Lung (tissue), 12 donors: ENCODE measurements around the gene ABLIM2. TPM values are rescaled to one million over a fixed set of nuclear protein-coding genes. Genes with fewer than 3 reads are reported as not detected.

Source experiments
- ATAC-seq: fragments of 200-7000 bp; cut with Tn5 transposase; one replicate; pipeline ENCODE4 v1.9.1; 2020; ENCODE audit warnings: moderate number of reproducible peaks; ENCODE audit not compliant: insufficient read depth, low FRiP score
- DNase-seq, 3 donors: peaks; one replicate each; pipeline ENCODE4 v3.0.0-alpha.2; 2013 to 2017
- H3K27ac ChIP-seq, 2 donors: one replicate each; pipeline ENCODE4 v1.5.1; 2013; ENCODE audit warnings: mild to moderate bottlenecking in 2 of 2, moderate library complexity in 2 of 2, control low read depth in 1 of 2, inconsistent platforms in 1 of 2, low read depth in 1 of 2, low read length in 1 of 2
- H3K27me3 ChIP-seq, 3 donors: one replicate each; pipeline ENCODE4 v1.5.1; 2013; ENCODE audit warnings: low read length in 2 of 3; ENCODE audit not compliant: control insufficient read depth in 3 of 3, insufficient read depth in 3 of 3
- H3K36me3 ChIP-seq, 4 donors: one replicate each; pipeline ENCODE4 v1.5.1; 2013; ENCODE audit warnings: low read length in 4 of 4, mild to moderate bottlenecking in 1 of 4, moderate library complexity in 1 of 4; ENCODE audit not compliant: control insufficient read depth in 4 of 4, insufficient read depth in 4 of 4
- H3K4me1 ChIP-seq, 5 donors: one replicate each; pipeline ENCODE4 v1.5.1; 2013; ENCODE audit warnings: low read length in 5 of 5, mild to moderate bottlenecking in 2 of 5, moderate library complexity in 1 of 5; ENCODE audit not compliant: control insufficient read depth in 5 of 5, insufficient read depth in 5 of 5
- H3K4me3 ChIP-seq: one replicate; pipeline ENCODE4 v1.5.1; 2013; ENCODE audit warnings: mild to moderate bottlenecking, control low read depth, moderate library complexity
- H3K9ac ChIP-seq, 2 donors: one replicate each; pipeline ENCODE4 v1.5.1; 2013; ENCODE audit warnings: low read length in 2 of 2, control low read depth in 1 of 2; ENCODE audit not compliant: insufficient read depth in 1 of 2
- H3K9me3 ChIP-seq, 4 donors: one replicate each; pipeline ENCODE4 v1.5.1; 2013; ENCODE audit warnings: low read length in 3 of 4, mild to moderate bottlenecking in 1 of 4, moderate library complexity in 1 of 4; ENCODE audit not compliant: control insufficient read depth in 4 of 4, insufficient read depth in 3 of 4
- CTCF ChIP-seq: IDR thresholded peaks from 2 replicates; pipeline ENCODE4 v1.5.1; 2012; ENCODE audit warnings: mild to moderate bottlenecking; ENCODE audit errors: control extremely low read depth, extremely low read depth
- WGBS, 2 donors: extraction: QIAGEN DNeasy Blood & Tissue Kit; methylation state at CpG; one replicate each; pipeline ENCODE4 v1.1.7; 2013; 5-methylcytosine and 5-hydroxymethylcytosine counted together
- polyA plus RNA-seq, 2 donors: library from polyadenylated mRNA; stranded (reverse); fragments of 200-250 nt; gene quantifications; one replicate each; pipeline ENCODE4 v1.2.1, GENCODE V29; 2013
- total RNA-seq, 2 donors: library from RNA; depleted of rRNA in 1 of 2; stranded (reverse); fragments of >200 nt in 1 of 2; gene quantifications; one replicate each; pipeline ENCODE4 v1.2.1, GENCODE V29; 2014 to 2021
- donor health status: control.
- donor health status: control.
- donor health status: Bipolar disorder and iron deficiency.
- donor health status: healthy.
- donor health status: DM: yes; HTN: yes; CAD: no.

The ABLIM2 gene
- total and polyA plus RNA-seq, 4 donors = 1.7 to 10.9 (median 5.2) TPM

- no peaks in the 10 kb centered on the region for H3K27me3 ChIP-seq
- H3K4me1 ChIP-seq = peaks cover 0 to 8% (median 4%) of the 10 kb centered on the region in 5 donors
- H3K9me3 ChIP-seq = peaks cover 0 to 2% (median 0%) of the 10 kb centered on the region in 4 donors
- no peak overlapping the region for H3K9ac ChIP-seq
- whole genome bisulfite sequencing, 2 donors = 85 to 86% methylated on average over 15 of the region's 15 CpGs
- no peaks in the 10 kb centered on the region for H3K36me3 ChIP-seq
- ATAC-seq (no peak), DNase-seq (no peak)
- H3K4me3 ChIP-seq = no peak overlapping the region
- H3K27ac ChIP-seq = peak overlapping the region in 1 of 2 donors; percentile 14
- no peak for TF ChIP-seq CTCF
These were observed 22.9 kb downstream of the ABLIM2 start for GRCh38 chr4:8135666-8136065.

- peak in 1 of 3 donors; percentile 20 for DNase-seq
- TF ChIP-seq CTCF = no peak
- no peak for ATAC-seq
- no peaks in the 10 kb centered on the region for H3K27me3 ChIP-seq
- H3K9ac ChIP-seq = no peak overlapping the region
- H3K36me3 ChIP-seq = no peaks in the 10 kb centered on the region
- H3K9me3 ChIP-seq = peaks cover 0 to 2% (median 0%) of the 10 kb centered on the region in 4 donors
- H3K4me1 ChIP-seq = peaks cover 0 to 8% (median 4%) of the 10 kb centered on the region in 5 donors
- no peak overlapping the region for H3K4me3 ChIP-seq
- 56 to 64% methylated on average over 26 of the region's 26 CpGs for WGBS, 2 donors
- no peak overlapping the region for H3K27ac ChIP-seq
These were observed 24.6 kb downstream of the ABLIM2 start for GRCh38 chr4:8133897-8134563.

- peaks cover 0 to 2% (median 0%) of the 10 kb centered on the region in 4 donors for H3K9me3 ChIP-seq
- no peak overlapping the region for H3K4me3 ChIP-seq
- WGBS, 2 donors = 79 to 83% methylated on average over 26 to 27 of the region's 27 CpGs
- H3K4me1 ChIP-seq = peaks cover 0 to 8% (median 4%) of the 10 kb centered on the region in 5 donors
- no peaks in the 10 kb centered on the region for H3K36me3 ChIP-seq
- H3K9ac ChIP-seq = no peak overlapping the region
- H3K27me3 ChIP-seq = no peaks in the 10 kb centered on the region
- H3K27ac ChIP-seq = no peak overlapping the region
- peak in 2 of 3 donors; percentile 32 to 45 for DNase-seq
- no peak for TF ChIP-seq CTCF
- ATAC-seq = no peak
These were observed 25.5 kb downstream of the ABLIM2 start for GRCh38 chr4:8132947-8133705.
